GM21825 (cell line): ENCODE data around the gene NOX5.

Source experiments
- ATAC-seq: cut with Tn5 transposase; IDR thresholded peaks from one replicate; pipeline ENCODE4 v1.9.1; 2021; ENCODE audit warnings: mild to moderate bottlenecking, moderate library complexity; ENCODE audit not compliant: unreplicated experiment

The NOX5 gene

DNA sequence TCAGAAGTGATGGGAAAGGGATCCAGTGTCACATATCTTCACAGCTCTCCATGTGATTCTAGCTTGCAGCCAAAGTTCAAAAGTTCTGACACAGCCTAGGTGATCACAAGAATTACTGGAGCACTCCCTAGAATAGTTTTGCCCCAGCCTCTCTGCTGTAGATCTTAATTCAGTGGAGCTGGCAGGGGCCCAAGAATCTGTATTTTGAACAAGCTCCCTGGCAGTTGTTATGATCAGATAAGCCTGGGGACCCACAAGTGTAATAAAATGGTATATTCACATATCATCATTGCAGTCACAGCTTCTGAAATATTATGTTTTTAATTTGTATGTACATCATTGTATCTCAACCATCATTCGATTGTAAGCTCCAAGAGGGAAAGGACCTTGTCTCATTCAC lies 62.3 kb downstream of the NOX5 start:
- no peak for ATAC-seq

DNA sequence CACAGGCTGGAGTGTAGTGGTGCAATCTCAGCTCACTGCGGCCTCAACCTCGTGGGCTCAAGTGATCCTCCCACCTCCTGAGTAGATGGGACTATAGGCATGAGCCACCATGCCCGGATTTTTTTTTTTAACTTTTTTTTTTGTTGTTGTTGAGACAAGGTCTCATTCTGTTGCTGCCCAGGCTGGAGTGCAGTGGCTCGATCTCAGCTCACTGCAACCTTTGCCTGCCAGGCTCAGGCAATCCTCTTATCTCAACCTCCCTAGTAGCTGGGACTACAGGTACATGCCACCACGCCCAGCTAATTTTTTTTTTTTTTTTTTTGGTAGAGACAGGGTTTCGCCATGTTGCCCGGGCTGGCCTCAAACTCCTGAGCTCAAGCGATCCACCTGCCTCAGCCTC lies 64.1 kb downstream of the NOX5 start:
- no peak for ATAC-seq

DNA sequence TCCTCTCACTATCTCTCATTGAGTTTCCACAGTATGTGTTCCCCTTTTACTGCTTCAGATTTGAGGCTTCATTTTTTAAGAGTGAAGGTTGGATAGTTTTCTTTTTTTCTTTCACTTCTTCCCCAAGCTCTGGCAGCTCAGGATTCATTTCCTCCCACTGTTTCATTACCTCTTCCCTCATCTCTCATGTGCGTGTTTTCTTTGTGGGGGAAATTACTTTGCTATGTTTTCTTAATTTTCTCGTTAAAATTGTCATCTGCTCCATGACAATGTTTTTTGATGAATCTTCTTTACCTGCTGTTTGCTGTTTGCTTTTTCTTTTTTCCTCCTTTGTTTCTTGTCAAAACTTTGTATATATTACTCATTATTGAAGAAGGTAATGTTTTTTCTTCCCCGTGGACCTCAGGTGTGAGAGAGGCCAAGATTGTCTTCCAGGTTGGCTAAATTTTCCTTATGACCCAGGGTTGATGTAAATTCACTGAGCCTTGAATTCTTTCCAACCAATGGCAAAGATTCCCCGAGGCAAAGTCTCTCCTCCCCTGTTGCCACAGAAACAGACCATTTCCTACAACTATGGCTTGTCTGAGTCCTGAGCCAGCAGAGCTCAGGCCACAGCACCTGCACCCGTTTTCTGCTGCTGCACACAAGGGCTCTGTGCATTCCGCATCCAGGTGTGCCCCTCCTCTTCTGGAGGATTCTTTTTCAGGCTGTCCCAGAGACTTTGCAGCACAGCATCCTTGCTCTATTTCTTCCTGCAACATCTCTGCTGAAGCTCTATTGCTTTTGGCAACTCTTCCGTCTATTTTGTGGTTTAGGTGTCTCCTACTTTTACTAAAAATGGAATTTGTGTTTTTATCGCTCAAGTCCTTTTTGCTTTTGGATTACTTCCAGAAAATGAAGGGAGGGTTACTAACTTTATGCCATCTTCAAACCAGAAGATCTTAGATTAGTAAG lies 66.1 kb downstream of the NOX5 start:
- ATAC-seq: no peak

DNA sequence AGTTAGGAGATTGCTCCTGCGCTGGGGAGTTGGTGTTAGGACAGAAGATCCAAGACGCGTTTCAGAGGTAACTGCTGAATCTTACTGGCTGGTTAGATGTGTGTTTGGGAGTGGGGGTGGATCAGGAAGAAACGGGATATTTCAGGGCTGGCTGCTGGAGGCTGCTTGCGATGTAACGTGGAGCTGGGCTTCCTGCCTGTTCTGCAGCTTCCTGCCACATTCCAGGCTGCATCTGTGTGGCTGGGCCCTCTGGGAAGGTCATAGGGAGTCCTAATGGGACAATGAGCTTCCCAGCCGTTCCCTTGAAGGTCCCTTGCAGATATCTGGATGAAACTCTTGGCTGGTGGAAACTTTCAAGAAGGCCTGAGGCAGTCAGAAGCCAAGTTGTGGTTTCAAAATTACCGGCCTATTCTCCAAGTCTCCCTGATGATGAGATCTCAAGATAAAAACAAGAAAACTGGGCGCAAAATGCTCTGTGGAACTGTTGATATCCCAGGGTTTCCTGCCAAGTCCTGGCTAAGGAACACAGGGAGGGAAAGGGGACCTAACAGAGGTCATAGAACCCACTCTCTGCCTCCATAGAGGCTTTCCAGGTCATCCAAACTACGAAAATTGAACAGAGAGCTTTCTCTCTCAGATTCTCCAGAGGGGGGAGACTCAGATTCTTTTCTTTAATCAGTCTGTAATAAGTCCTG lies 67.0 kb downstream of the NOX5 start:
- no peak for ATAC-seq

DNA sequence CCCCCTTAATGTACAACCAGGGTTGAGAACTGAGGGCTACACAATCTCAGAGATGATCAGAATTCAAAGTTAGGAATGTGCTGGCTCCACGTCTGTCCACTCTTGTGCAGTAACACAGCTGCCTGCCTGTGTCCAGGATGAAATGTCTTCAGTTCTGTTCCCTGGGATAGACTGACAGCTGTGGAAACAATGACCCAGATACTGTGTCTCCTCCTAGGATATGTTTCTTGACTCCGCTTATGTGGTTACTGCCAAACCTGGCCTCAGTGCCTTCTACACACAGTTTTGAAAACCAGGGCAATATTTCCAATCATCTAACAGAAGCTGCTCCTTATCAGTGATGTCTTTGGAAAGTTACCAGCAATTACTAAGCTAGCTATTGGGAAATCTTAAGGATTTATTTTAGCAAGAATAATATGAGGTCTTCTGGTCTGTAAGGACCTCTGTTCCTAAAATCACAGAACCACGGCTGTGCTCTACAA lies 67.6 kb downstream of the NOX5 start:
- no peak for ATAC-seq

DNA sequence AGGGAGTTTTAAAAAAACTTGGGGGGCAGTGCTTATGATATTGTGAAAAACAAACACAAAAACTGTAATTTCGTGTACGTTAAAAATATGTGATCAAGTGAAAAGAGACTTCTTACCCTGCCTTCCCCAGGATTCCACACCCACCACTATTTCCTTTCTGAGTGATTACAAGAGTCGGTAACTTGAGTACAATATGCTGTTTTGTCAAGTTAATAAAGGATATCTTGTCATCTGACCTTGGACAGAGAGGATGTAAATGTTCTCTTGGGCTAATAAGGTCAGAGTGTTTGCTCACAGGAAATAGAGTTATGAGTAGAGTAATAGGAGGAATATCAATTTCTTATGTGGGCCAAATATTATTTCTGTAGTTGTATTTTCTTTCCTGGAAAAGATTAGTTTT lies 68.1 kb downstream of the NOX5 start:
- ATAC-seq: no peak

DNA sequence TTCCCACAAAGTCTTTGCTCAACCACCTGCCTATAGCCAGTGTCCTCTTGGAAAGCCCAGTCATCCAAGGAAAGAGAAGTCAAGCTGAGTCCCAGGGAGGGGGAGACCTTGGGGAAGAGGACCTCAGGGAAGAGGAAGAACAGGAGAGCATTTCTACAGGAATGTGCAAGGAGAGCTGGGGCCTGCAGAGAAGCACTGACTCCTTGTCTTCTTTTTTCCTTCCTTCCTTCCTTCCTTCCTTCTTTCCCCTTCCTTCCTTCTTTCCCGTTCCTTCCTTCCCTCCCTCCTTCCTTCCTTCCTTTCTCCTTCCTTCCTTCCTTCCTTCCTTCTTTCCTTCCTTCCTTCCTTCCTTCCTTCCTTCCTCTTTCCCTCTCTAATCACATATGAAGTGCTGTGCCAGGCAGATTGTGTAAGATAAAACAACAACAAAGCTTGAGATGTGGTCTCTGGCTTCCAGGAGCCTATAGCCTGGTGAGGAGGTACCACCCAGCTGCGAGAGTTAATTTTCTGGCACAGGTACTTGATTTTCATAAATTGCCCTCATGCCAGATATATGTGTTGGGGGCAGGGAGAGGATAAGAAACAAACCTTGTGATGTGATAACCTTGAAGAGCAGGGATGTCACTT lies 70.0 kb downstream of the NOX5 start:
- no peak for ATAC-seq

DNA sequence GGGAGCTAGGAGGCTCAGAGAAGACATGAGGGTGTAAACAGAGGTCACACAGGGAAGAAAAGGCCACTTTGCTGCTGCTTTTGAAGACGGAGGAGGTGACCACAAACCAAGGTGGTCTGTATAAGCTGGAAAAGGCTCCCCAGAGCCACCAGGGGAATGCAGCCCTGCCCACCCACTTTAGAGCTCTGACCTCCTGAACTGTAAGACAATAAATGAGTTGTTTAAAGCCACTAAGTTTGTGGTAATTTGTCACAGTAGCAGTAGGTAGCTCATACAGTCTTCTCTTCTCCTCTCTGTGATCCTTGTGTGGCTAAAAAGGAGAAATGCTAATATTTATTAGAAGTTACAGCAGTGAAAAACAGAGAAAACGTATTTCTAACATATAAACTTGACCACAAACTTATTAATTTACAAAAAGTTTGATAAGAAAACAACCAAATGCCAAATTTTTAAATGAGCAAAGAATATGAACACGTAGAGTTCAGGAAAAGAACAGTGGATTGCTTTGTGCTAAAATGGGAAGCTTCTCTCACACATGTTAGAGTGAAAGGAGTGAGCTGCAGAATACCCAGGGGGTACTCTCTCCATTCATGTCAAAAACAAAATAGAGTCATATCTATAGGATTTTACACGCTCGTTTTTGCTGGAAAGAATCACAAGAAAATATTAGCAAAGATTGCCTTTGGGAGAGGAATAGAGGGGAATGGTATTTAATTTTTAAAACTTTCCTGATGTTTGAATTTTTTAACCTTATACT lies 71.0 kb downstream of the NOX5 start:
- ATAC-seq: no peak

DNA sequence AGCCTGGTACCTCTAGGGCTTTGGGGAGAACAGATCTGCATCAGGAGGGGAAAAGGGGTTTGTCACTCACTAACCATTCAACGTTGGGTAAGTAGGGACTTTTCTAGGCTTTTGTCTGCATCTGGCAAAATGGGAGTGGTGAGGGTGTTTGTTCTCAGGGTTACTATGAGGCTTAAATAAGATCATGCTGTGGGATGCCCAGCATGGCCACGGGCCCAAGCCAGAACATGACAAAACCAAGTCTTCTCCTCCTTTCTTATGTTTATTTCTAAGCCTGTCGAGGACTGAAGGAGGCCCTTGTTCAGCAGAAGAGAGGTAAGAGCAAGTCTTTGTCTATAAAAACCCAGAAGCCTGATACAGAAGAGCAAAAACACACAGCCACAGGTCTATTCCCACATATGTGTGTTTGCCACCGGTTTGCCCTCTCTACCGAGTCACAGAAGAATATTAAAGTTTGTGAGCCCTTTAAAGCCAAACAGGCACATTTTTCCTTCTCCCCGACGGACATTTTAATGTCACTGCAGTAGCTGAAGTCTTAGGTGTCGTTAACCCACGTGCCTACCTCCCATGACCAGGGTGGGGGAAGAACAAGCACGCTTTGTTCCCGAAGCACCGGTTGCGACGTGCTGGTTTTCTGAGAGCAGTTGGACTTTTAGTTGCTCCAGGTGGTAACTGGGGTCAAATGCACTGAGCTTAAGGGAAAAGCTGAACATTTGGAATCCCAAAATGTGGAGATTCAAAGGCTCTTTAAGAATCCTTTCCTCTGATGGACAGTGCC lies 72.1 kb downstream of the NOX5 start:
- ATAC-seq: no peak

DNA sequence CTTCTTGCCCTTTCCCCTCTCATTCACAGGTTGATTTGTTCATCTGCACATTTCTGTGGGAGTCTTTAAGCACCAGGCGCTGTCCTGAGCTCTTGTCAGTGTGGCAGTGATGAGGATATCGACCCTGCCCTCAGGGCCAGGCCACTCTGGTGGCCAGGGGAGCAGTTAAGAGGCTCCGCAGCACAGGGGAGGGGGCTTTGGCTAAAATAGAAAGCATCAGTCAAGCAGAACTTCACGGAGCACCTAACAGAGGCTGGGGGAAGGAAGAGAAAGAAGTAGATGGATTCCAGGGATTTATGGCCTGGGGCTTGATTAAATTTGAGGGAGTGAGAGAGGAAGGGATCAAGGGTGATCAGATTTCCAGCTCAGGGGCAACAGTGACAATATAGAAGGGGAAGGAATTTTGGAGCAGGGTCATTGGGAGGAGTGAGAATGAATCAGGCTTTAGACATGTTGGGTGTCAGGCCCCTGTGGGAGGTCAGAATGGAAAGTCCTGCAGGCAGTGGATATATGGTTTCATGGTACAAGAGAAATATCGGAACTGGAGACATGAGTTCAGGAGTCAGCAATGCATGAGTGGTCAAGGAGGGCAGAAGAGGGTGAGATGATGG lies 73.0 kb downstream of the NOX5 start:
- no peak for ATAC-seq

DNA sequence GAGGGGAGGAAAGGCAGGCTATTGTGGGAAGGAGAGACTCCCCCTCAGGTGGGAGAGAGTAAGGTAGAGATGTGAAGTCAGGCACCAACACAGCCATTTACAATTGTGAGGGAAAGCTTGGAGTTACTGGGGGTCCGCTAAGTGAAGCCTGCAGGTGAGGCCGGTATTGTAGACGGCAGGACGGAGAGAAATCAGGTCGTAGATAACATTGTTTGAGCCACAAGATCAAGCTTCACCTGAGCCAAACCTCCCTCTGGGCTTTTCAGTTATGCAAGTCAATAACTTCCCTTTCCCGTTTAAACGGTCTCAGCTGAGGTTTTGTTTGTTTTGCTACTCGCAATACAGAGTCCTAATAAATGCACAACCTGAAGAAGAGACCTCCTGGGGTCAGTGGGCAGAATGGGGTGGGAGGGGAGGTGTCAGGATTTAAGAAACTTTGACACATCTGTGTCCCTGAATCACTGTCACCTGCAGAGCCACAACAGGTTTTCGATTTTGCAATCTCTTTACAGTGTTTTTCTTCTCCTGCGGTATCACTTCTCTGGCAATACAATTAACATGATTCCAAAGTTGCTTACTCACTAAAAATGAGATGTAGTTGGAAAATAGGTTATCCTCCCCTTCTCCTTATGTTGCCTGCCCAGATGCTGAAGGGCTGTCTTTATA lies 73.9 kb downstream of the NOX5 start:
- ATAC-seq: no peak

DNA sequence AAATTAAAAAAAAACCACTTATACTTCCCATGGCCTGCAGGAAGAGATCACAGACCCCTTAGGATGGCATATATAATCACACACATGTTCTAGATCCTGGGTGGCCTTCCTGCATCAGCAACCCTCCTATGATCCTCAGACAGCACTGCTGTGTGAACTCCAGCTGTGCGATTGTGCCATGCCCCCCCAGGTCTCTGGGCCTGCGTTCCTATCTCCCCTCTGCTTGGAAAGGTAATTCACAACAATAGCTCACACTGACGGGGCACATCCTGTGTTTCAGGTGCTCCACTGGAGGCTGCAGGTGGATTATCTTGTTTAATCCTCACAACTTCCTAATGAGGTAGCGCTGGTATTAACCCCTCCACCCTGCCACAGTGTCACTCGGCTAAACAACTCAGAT lies 74.8 kb downstream of the NOX5 start:
- no peak for ATAC-seq

DNA sequence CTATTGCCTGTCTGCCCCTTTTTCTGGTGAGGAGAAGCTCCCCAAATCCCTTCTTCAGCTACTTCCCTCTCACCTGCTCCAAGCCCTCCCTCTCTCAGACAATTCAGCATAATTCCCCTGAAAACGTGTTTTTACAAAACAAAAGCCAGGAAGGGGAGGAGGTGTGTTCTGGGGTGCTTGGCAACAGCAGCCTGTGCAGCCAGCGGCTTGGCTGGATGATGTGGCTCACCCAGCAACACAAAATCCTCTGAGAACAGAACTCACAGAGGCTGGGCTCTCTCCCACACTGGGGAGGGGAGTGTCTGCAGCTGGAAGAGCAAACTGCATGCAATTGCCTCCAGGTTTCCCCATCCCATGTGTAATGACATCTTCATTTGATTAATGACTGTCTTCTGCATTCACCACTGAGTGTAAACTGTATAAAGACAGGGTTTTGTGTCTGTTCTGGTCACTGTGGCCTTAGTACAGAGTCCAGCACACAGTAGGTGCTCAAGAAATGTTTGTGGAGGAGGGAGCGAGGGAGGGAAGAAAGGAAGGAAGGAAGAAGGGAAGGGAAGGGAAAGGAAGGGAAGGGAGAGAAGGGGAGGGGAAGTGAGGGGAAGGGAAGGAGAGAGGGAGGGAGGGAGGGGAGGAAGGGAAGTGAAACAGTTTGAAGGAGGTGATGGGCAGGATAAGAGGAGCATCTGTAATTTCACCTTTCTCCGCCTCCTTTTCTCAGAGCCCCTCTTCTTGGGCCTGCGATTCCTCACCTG lies 75.9 kb downstream of the NOX5 start:
- ATAC-seq: no peak

DNA sequence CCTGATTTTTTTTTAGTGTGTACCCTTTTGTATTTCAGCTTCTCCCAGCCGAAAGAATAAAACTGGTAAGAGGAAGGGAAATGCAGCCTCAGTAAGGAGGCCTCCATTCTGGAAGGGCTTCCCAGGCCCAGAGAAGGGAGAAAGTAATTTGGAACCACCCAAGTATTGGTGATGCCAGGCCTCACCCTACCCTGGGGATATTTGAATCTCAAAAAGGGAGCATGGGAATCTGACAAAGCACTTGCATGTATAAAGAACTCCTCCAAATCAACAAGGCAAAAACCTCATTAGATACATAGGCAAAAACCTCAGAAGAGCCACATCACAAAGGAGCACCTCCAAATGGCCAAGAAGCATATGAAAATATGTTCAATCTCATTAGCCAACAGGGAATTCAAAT lies 77.2 kb downstream of the NOX5 start:
- no peak for ATAC-seq

DNA sequence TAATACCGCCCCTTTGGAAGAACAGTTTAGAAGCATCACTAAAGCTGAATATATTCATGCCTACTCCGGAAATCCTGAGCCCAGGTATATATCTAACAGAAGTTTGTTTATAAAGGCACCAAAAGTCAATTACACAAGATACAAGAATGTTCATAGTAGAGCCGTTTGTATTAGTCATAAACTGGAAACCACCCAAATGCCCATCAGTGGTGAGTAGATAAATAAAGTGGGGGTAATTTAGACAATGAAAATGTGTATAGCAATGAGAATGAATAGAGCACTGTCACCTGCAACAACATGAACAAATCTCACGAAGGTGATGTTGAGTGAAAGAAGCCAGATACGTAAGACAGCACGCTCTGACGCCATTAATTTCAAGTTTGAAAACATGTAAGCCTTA lies 77.7 kb downstream of the NOX5 start:
- ATAC-seq: no peak

DNA sequence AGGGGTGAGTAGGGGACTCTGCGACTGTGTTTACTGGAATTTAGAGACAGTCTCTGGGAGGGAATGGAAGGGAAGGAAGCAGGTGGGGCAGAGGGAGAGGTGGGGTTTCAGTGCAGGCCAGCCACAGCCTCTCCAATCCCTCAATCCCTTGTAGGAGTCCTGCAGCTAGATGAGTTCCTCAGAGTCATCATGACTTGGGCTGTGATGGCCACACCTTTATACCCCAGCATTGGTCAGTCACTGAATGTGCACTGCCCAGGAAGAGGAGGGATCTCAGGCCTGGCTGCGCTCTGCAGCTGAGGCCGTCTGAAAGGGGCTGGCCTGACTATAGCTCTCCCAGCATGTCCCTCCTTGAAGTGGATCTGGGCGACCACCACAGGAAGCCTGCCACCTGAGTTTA lies 78.6 kb downstream of the NOX5 start:
- no peak for ATAC-seq

DNA sequence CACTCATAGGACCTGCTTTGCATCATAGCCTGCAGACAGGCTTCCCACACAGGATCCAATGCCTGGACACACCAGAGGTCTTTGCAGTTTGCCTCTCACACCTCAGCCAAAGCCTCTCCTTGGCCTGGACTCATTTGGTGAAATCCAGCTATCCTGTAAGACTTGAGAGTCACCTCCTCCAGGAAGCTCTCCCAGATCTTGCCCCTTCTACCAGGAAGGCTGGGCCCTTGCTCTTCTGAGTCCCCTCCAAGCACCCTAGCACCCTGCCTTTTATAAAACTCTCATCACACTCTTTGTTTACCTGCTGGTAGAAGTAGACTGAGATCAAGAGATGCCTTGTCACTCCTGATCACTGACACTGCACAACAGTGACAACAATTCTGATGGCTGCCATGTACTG lies 79.1 kb downstream of the NOX5 start:
- no peak for ATAC-seq

DNA sequence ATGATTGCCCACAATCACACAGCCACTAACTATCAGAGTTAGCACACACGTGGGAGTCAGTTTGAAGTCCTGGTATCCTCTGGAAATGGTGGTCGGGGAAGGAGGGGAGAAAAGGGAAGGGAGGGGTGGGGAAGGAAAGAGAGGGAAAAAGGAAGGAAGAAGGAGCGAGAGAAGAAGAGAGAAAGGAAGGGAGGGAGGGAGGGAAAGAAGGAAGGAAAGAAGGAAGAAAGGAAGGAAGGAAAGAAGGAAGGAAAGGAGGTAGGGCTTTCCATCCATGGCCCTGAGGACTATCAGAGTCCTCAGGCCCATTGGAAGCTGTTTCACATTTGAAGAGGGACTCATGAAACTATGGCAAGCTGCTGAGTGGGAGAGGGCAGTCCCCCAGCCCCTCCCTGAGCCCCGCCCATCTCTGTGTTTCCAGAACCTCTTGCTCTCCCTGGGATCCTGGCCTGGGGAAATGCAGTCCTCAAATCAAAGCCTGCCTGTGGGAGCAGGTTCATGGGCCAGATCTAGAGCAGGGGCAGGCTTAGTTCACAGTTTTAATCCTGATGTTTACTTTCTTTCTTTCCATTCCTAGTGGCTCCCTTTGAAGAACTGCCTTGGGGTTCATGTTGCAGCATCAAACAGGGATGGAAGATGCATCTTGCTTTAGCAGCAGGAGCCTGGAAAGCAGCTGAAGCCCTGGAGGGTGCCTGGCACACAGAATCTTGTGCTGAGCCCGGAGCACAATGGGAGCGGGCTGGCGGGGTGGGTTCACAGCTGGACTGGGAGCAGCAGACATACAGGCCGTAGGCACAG lies 79.8 kb downstream of the NOX5 start:
- no peak for ATAC-seq
